GM18526 (cell line): Measurements from ENCODE around the gene FBXW4.

Source experiments
- POLR2A ChIP-seq: IDR thresholded peaks from 3 replicates; pipeline ENCODE4 v1.6.1; 2011; ENCODE audit not compliant: insufficient read length; ENCODE audit errors: extremely low read depth

FBXW4 gene

DNA sequence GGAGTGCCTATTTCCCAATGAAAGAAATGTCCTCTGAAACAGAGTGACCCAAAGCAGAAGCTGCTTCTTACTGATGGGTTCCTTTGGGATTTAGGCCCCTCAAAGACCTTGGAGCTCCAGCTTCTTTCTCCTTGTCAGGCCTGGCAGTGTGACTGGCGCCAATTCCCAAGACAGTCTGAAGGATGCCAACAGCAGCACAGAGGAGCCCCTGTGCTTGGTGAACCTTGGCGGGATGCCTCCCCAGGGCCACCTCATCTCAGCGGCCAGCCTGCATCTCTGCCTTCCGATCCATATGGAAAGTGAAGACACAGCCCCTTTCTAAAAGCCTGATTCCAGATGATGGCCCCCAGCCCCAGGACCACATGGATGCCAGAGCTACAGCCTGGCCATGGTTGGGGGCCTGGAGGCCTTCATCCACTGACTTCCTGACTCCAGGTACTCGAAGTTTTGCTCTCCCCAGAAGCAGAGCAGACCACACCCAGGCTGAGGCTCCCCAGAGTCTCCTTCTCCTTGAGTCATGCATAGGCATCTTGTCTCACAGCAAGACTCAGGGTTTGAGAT is 45.4 kb downstream of the FBXW4 start:
- no peak for TF ChIP-seq POLR2A

DNA sequence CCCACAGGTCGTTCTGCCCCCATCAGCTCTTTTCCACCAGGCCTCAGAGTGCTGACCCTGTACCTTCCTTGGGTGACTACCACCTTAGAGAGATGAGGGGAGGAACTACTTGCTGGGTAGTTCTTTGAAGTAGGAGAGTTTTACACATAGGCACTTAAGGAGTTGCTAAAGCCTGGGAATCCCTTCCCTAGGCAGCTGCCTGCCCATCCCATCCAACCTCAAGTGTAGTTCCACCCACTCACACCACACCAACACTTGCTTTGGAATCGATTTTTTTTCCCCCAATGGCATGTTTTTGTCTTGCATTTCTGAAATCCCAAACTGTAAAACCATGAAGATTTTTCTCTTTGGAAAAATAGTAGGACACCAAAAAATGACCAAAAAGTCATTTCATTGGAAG is 47.7 kb downstream of the FBXW4 start:
- TF ChIP-seq POLR2A = no peak

DNA sequence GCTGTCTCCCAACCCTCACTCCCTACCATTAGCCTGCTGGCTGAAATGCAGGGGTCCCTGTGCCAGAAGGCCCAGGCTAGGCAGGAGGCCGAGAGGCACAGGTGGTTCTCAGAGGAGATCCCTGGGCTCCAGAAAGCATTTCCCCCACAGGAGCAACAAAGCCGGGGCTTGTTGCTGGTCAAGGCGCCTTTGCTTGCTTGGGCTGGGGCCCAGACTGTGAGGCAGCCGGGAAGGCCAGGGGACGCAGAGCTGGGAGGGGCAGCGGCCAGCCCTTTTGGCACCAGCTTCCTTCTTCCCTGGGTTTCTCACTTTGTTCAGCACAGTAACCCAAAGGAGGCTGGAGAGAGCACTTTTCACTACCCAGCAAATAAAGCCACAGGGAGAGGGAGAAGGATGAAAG is 48.6 kb downstream of the FBXW4 start:
- TF ChIP-seq POLR2A = no peak

DNA sequence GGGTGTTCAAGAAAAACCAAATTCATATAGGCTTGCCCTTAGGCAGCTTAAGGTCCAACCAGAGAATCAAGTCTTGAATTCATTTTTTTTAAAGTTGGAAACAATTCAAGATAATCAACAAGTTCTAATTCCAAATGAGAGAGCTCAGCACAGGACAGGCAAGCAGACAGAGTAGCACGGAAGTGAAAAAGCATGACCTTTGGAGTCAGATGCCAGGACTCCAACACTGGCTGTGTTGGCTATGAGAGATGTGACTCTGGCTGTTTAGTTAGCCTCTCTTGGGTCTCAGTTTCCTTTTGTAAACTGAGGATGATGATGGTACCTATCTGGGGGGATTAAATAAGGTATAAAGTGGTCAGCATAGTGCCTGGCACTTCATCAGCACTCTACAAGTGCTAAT is 49.3 kb downstream of the FBXW4 start:
- TF ChIP-seq POLR2A = no peak

DNA sequence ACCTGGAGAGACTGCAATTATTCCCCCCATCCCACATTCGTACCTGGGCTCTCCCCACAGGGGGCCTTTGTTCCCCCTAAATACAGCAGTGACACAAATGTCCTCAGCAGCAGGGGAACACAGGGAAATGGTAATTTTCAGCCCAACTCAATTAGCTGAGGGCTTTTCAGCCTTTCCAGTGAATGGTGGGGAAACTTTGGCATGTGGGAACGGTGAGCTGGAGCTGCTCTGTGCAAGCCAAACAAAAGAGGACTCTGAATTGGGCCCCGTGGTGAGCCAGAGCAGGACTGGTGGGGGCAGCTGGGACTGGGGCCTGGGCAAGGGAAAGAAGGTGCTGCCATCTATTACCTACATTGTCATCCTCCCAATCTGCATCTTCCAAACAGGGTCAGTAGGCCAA is 51.0 kb downstream of the FBXW4 start:
- TF ChIP-seq POLR2A = no peak

DNA sequence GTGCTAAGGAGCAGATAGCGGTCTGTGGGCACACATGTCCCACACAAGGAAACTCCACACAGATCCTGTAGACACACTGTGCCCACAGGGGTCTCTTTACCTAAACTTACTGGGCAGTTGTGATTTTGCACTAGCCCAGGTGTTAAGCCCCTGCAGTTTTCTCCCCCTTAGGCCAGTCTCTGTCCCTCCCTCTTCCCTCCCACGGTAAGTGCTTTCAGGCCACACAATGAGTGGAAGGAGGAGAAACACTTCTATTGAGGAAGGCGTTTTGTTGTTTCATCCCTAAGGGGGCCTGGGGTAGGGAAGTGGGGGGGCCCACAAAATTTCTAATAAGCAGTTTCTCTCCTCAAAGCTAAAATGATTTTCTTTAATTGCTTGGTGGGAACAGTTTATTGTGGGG is 51.4 kb downstream of the FBXW4 start:
- no peak for TF ChIP-seq POLR2A

DNA sequence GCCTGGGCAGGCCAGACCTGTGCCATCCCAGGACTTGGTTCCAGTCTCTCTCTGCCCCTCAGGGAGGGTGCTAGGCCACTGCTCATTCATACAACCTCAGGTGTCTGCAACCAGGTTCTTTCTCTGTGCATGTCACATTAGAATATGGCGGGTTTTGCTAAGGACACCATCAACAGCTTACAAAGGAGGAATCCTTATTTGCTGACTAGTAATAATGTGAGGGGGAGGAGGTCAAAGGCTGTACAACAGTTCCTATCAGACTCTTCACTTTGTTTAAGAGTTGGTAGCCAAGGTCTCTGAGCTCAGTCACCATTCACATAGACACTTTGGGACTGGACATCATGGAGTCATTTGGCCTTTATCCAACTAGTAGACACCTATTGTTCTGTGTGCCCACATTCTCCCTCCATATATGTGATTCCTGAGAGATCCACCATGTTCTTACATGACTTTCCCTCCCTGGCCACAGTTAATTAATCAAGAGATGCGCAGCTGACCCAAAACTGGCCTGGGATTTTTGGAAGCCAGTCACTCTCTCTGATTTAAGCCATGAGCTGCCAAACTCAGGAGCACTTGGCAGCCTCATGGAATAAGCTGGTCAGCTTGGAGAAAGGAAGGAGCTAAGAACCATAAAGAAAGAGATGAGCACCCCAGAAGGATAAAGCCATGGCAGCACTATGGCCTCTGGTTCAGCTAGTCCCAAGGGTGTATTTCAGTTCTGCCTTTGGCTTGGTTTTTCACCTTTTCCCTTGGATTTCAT is 55.6 kb downstream of the FBXW4 start:
- no peak for TF ChIP-seq POLR2A

DNA sequence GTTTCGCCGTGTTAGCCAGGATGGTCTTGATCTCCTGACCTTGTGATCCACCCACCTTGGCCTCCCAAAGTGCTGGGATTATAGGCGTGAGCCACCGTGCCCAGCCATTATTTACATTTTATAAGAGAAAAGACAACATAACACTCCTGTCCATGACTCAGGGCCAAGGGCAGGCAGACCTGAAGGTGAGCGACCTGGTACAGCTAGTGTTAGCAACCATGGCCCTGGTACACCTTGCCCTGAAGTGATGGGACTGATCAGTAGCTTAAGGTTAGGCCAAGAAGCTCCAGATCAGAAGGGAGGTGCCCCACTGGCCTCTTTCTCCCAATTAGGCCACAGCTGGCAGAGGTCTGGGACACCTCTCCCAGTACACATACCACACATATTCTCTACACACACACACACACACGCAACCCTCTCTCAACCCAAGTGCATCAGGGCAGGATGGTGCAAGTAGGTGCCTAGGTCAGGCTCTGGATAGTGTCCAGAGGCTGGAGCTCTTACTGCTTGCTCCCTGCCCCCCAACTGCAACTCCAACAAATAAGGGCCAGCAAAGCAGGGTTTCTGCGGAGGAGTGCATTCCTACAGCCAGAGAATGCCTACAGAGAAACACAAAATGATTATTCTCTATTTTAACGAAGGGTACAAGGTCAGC is 63.0 kb downstream of the FBXW4 start:
- no peak for TF ChIP-seq POLR2A

DNA sequence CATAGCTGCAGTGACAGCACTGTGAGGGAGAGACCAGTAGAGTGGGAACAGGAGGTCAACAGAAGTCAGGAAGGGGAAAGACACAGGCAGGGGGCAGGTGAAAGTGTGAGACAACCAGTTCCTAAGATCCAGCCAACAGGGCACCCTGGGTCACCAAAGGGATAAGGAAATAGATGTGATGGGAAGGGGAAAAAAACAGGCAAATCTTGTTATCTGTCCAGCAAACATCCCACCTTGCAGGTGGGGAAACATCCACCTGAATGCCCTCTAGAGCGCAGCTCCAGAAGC is 64.4 kb downstream of the FBXW4 start:
- no peak for TF ChIP-seq POLR2A

DNA sequence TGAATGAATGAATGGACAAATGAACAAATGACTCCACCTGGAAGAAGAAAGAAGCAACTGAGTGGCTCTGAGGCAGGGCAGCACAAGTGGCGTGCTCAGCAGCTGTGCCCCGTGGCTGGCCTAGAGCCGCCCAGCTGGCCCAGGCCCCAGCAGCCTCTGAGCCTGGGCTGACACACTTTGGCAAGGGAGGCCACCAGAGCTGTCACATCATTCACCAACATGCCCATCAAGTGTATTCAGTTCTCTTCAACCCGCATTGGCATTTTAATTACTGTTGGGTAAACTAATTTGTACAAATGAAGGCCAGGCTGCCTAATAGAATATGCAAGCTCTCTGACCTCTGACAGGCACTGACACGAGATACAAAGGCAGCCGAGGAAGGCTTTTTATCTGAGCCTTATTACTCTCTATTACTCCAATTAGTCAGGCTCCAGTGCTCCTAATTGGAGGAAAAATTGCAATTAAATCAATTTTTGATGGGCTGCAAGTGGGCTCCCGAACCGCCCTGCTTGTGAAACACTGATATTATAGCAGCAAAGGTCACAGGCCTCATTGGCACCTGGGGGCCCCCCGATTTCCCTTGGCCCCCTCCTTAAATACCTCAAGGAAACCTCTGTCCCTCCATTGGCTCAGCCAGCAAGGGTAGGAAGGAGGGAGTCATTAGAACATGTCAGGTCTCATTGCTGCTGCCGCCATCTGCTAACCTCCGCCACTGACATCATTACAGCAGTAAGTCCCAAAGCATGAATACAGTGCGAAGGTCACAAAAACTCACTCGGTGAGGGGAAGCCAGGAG is 64.9 kb downstream of the FBXW4 start:
- TF ChIP-seq POLR2A = no peak

DNA sequence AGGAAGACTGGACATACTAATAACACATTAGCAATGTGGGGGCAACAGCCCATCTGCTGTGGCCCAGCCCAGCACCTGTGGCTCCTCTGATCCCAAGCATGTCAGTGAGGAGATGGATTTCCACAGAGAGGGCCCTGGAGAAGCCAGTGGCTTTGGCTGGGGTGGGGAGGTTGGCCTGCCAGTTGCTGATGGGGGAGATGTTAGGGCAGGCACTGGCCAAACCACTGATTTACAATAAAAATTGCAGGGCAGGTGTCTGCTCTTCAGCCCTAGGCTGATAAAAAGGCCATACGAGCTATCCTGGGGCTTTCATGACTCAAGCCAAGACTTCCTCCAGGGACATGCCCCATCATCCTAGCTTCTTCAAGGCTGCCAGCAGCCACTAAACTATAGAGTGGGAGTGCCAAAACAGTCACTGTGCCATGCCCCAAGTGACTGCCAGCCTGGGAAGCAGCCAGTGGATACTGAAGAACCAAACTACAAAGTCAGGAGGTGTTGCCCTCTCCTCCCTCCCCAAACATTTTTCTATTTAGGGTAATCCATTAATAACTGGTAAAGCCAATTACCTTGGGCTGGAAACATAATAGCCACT is 69.1 kb downstream of the FBXW4 start:
- TF ChIP-seq POLR2A = no peak

DNA sequence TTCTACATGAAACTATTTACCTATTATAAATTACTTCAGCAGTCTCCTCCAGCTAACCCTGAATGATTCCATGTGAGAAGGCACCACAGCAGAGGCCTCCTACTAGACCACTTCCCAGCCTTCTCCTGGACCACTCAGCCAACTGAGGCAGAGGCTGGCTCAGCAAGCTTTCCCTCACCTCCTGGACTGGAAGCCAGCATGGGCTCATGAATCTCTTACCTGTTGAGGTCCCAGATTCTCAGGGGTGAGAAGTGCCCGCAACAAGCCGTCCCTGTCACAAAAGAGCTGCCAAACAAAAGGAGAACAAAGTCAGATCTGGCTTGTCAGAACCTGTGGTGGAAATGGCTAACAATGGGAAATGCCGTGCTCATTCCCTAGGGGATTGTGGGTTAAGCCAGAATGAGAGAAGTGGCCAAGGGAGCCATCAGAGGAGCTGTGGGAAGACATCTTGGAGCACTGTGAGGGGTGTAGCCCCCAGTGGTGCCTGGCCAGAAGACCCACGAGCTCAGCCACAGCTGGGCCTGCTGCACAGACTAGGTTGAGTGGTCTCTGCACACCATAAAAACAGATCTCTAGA is 70.4 kb downstream of the FBXW4 start:
- TF ChIP-seq POLR2A = no peak

DNA sequence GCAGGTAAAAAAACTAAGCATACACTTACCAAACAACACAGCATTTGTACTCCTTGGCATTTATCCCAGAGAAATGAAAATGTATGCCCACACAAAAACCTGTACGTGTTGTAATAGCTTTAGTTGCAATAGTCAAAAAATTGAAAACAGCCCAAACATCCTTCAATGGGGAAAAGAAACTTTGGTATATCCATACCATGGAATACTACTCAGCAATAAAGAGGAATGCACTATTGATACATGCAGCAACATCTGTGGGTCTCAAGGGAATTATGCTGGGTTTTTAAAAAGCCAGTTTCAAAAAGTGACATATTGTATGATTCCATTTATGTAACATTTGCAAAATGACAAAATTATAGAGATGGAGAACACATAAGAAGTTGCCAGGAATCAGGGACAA is 71.4 kb downstream of the FBXW4 start:
- no peak for TF ChIP-seq POLR2A

DNA sequence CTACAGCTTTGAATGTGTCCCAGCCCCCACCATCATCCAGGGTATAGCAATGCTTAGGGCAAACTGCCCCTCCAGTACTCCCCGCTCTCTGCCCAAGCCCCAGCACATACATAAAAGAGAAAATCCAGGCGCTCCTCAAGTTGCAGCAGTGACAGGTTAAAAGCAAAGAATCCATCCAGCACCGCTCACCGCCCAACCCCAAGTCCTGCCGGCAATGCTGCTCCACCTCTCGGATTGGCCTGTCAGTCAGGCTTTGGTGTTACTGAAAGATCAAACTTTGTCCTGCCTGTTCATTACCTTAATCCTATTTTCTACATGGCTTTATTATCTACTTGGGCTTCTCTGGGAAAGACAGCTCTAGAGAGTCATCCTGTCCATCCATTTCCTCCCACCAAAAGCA is 75.0 kb downstream of the FBXW4 start:
- no peak for TF ChIP-seq POLR2A

DNA sequence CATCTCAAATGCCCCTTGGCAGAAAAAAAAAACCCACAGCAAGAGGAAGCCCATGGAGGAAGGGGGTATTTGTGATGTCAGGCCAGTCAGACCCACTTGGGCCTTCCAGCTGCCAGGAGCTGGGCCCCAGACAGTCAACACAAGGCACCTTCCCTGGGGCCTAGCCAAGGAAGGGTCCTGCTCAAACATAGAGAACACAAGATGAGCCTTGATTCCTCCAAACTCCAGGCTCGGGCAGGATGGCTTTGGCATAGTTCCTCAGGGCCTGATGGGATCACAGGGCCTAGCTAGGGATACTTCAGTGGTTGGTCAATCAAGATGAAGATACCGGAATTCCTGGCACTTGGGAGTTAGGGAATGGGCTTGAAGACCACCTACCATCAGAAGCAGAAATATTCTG is 76.1 kb downstream of the FBXW4 start:
- TF ChIP-seq POLR2A = no peak
